Amniotic stem cell (primary cell): ENCODE results near the gene DTNA.
"Not testable (repeated sequence)": the region's sequence is repeated elsewhere in the genome, so short reads cannot be mapped to it uniquely, and the experiment has no call there.

Experiments
- DNase-seq: peaks from one replicate; lab custom pipeline; 2025; lab: John Stamatoyannopoulos, UW

Gene DTNA

GRCh38 chr18:34904994-34905393, 194.9 kb downstream of the DTNA start:
- DNase-seq, result no peak

- DNase-seq, result not testable (repeated sequence)
Measured at GRCh38 chr18:34906985-34907384, 196.9 kb downstream of the DTNA start.

GRCh38 chr18:34909637-34910364, 199.7 kb downstream of the DTNA start:
- DNase-seq, result no peak

GRCh38 chr18:34911081-34911480, 201.0 kb downstream of the DTNA start:
- no peak for DNase-seq

GRCh38 chr18:34911661-34912384, 201.7 kb downstream of the DTNA start:
- peak; percentile 71 for DNase-seq

GRCh38 chr18:34913837-34914661, 204.0 kb downstream of the DTNA start:
- DNase-seq, result no peak

- DNase-seq, result no peak
Measured at GRCh38 chr18:34915046-34915445, 204.9 kb downstream of the DTNA start.

GRCh38 chr18:34916539-34916938, 206.4 kb downstream of the DTNA start:
- DNase-seq, result not testable (repeated sequence)

GRCh38 chr18:34918856-34919255, 208.8 kb downstream of the DTNA start:
- DNase-seq, result no peak

GRCh38 chr18:34921226-34921625, 211.1 kb downstream of the DTNA start:
- DNase-seq, result no peak

GRCh38 chr18:34921811-34922385, 211.8 kb downstream of the DTNA start:
- DNase-seq, result no peak

- not testable (repeated sequence) for DNase-seq
Measured at GRCh38 chr18:34922594-34922993, 212.5 kb downstream of the DTNA start.

GRCh38 chr18:34923911-34924310, 213.8 kb downstream of the DTNA start:
- no peak for DNase-seq

GRCh38 chr18:34926683-34927082, 216.6 kb downstream of the DTNA start:
- no peak for DNase-seq

GRCh38 chr18:34928088-34928753, 218.1 kb downstream of the DTNA start:
- no peak for DNase-seq

GRCh38 chr18:34928754-34929335, 218.7 kb downstream of the DTNA start:
- no peak for DNase-seq

GRCh38 chr18:34929336-34929780, 219.3 kb downstream of the DTNA start:
- DNase-seq, result peak; percentile 20

- no peak for DNase-seq
Measured at GRCh38 chr18:34932363-34932762, 222.3 kb downstream of the DTNA start.

GRCh38 chr18:34932792-34933466, 222.8 kb downstream of the DTNA start:
- no peak for DNase-seq

GRCh38 chr18:34933909-34934661, 224.0 kb downstream of the DTNA start:
- no peak for DNase-seq
